ENCODE data around the gene NIPAL4. TPM values are rescaled to one million over a fixed set of nuclear protein-coding genes. Genes with fewer than 3 reads are reported as not detected.

The NIPAL4 gene
- total RNA-seq, 1 donor = 0.36 TPM

- no peak overlapping the region for H2AFZ ChIP-seq (ENCODE audit: low read length)
- TF ChIP-seq CTCF (IDR thresholded peaks at IDR 0.05; ENCODE audit: extremely low read depth, low read depth, low read length) = no peak
- no peak overlapping the region for H3K4me2 ChIP-seq (ENCODE audit: insufficient read depth, low read length)
- peaks cover 2% of the 10 kb centered on the region for H4K20me1 ChIP-seq (ENCODE audit: insufficient read depth, low read length)
- H3K9me3 ChIP-seq (ENCODE audit: low read depth, low read length) = no peaks in the 10 kb centered on the region
- H3K4me3 ChIP-seq (ENCODE audit: insufficient read depth, low read length) = no peak overlapping the region
- no peaks in the 10 kb centered on the region for H3K27me3 ChIP-seq (ENCODE audit: insufficient read depth, low read length)
- H3K27ac ChIP-seq (ENCODE audit: low read depth, low read length) = no peak overlapping the region
- H3K4me1 ChIP-seq (ENCODE audit: insufficient read depth, low read length) = peaks cover 37% of the 10 kb centered on the region
- no peaks in the 10 kb centered on the region for H3K79me2 ChIP-seq (ENCODE audit: insufficient read depth, low read length)
- H3K36me3 ChIP-seq (ENCODE audit: insufficient read depth, low read length) = peaks cover 19% of the 10 kb centered on the region
- DNase-seq (ENCODE audit: insufficient read length, low spot score, missing footprints) = no peak
Observed at GRCh38 chr5:157519579-157520253, 59.7 kb downstream of the NIPAL4 start.

GRCh38 chr5:157520911-157521703 lies 61.1 kb downstream of the NIPAL4 start:
- Histone ChIP-seq H3K79me2 (ENCODE audit: insufficient read depth, low read length) (no peaks in the 10 kb centered on the region), H4K20me1 (ENCODE audit: insufficient read depth, low read length) (peaks cover 2% of the 10 kb centered on the region), H3K27me3 (ENCODE audit: insufficient read depth, low read length) (no peaks in the 10 kb centered on the region), H3K9me3 (ENCODE audit: low read depth, low read length) (no peaks in the 10 kb centered on the region), H2AFZ (ENCODE audit: low read length) (no peak overlapping the region), H3K4me3 (ENCODE audit: insufficient read depth, low read length) (no peak overlapping the region), H3K36me3 (ENCODE audit: insufficient read depth, low read length) (peaks cover 17% of the 10 kb centered on the region), H3K4me2 (ENCODE audit: insufficient read depth, low read length) (no peak overlapping the region), H3K4me1 (ENCODE audit: insufficient read depth, low read length) (peaks cover 31% of the 10 kb centered on the region), H3K27ac (ENCODE audit: low read depth, low read length) (peak overlapping the region; percentile 60)
- DNase-seq (ENCODE audit: insufficient read length, low spot score, missing footprints) = peak; percentile 73
- TF ChIP-seq CTCF (IDR thresholded peaks at IDR 0.05; ENCODE audit: extremely low read depth, low read depth, low read length) = peak; percentile 29

- no peak overlapping the region for H2AFZ ChIP-seq (ENCODE audit: low read length)
- H3K4me3 ChIP-seq (ENCODE audit: insufficient read depth, low read length) = no peak overlapping the region
- H3K9me3 ChIP-seq (ENCODE audit: low read depth, low read length) = no peaks in the 10 kb centered on the region
- no peak overlapping the region for H3K4me2 ChIP-seq (ENCODE audit: insufficient read depth, low read length)
- no peak for TF ChIP-seq CTCF (IDR thresholded peaks at IDR 0.05; ENCODE audit: extremely low read depth, low read depth, low read length)
- H3K4me1 ChIP-seq (ENCODE audit: insufficient read depth, low read length) = peaks cover 25% of the 10 kb centered on the region
- H3K79me2 ChIP-seq (ENCODE audit: insufficient read depth, low read length) = no peaks in the 10 kb centered on the region
- peaks cover 2% of the 10 kb centered on the region for H4K20me1 ChIP-seq (ENCODE audit: insufficient read depth, low read length)
- H3K36me3 ChIP-seq (ENCODE audit: insufficient read depth, low read length) = peaks cover 17% of the 10 kb centered on the region
- peak overlapping the region; percentile 60 for H3K27ac ChIP-seq (ENCODE audit: low read depth, low read length)
- no peak for DNase-seq (ENCODE audit: insufficient read length, low spot score, missing footprints)
- H3K27me3 ChIP-seq (ENCODE audit: insufficient read depth, low read length) = no peaks in the 10 kb centered on the region
Observed at GRCh38 chr5:157521704-157522029, 61.7 kb downstream of the NIPAL4 start.

GRCh38 chr5:157523976-157524375 lies 64.0 kb downstream of the NIPAL4 start:
- Histone ChIP-seq H3K79me2 (ENCODE audit: insufficient read depth, low read length) (no peaks in the 10 kb centered on the region), H3K27ac (ENCODE audit: low read depth, low read length) (no peak overlapping the region), H4K20me1 (ENCODE audit: insufficient read depth, low read length) (peaks cover 2% of the 10 kb centered on the region), H3K4me2 (ENCODE audit: insufficient read depth, low read length) (no peak overlapping the region), H2AFZ (ENCODE audit: low read length) (no peak overlapping the region), H3K27me3 (ENCODE audit: insufficient read depth, low read length) (no peaks in the 10 kb centered on the region), H3K36me3 (ENCODE audit: insufficient read depth, low read length) (peaks cover 13% of the 10 kb centered on the region), H3K4me3 (ENCODE audit: insufficient read depth, low read length) (no peak overlapping the region), H3K9me3 (ENCODE audit: low read depth, low read length) (no peaks in the 10 kb centered on the region), H3K4me1 (ENCODE audit: insufficient read depth, low read length) (peaks cover 13% of the 10 kb centered on the region)
- DNase-seq (ENCODE audit: insufficient read length, low spot score, missing footprints) = no peak
- TF ChIP-seq CTCF (IDR thresholded peaks at IDR 0.05; ENCODE audit: extremely low read depth, low read depth, low read length) = no peak
